ENCODE data around the gene MALT1. TPM values are rescaled to one million over a fixed set of nuclear protein-coding genes. Genes with fewer than 3 reads are reported as not detected.

MALT1 gene
- total RNA-seq, 4 donors from 2014 or later: 18.3 to 27.5 (median 22.6) TPM

GRCh38 chr18:58698701-58699193, 27.5 kb downstream of the MALT1 start:
- Histone ChIP-seq H3K36me3 (peaks cover 13 to 46% (median 29%) of the 10 kb centered on the region in 4 donors), H3K4me1 (peaks cover 0 to 8% (median 0%) of the 10 kb centered on the region in 4 donors), H3K4me3 (no peak overlapping the region), H3K27me3 (no peaks in the 10 kb centered on the region), H3K9me3 (no peaks in the 10 kb centered on the region), H3K27ac (replicated peaks in 1 of 4) (no peak overlapping the region)
- TF ChIP-seq POLR2AphosphoS5 (IDR thresholded peaks at IDR 0.05) (no peak), EP300 (IDR thresholded peaks at IDR 0.05) (no peak), CTCF (IDR thresholded peaks at IDR 0.05) (no peak), POLR2A (IDR thresholded peaks at IDR 0.05; ENCODE audit: low read depth) (no peak)
- intact Hi-C loops (cut with DNase I): no loop called here
- WGBS: 79% methylated on average over 2 of the region's 2 CpGs
- no peak for DNase-seq (ENCODE audit: extremely low spot score)

GRCh38 chr18:58699551-58699950, 28.3 kb downstream of the MALT1 start:
- no peak overlapping the region for H3K4me3 ChIP-seq
- 93% methylated on average over 1 of the region's 1 CpG for WGBS
- H3K27ac ChIP-seq (replicated peaks in 1 of 4): no peak overlapping the region
- no peak for DNase-seq (ENCODE audit: extremely low spot score)
- no peak for TF ChIP-seq POLR2AphosphoS5 (IDR thresholded peaks at IDR 0.05)
- H3K4me1 ChIP-seq: peaks cover 0 to 5% (median 0%) of the 10 kb centered on the region in 4 donors
- H3K36me3 ChIP-seq: peaks cover 13 to 50% (median 31%) of the 10 kb centered on the region in 4 donors
- H3K27me3 ChIP-seq: no peaks in the 10 kb centered on the region
- no peaks in the 10 kb centered on the region for H3K9me3 ChIP-seq
- intact Hi-C loops (cut with DNase I): no loop called here

GRCh38 chr18:58700209-58700608, 28.9 kb downstream of the MALT1 start:
- no peak for DNase-seq (ENCODE audit: extremely low spot score)
- TF ChIP-seq CTCF (IDR thresholded peaks at IDR 0.05) (no peak), POLR2A (IDR thresholded peaks at IDR 0.05; ENCODE audit: low read depth) (no peak), POLR2AphosphoS5 (IDR thresholded peaks at IDR 0.05) (no peak), EP300 (IDR thresholded peaks at IDR 0.05) (no peak)
- Histone ChIP-seq H3K36me3 (peaks cover 13 to 56% (median 33%) of the 10 kb centered on the region in 4 donors), H3K27ac (replicated peaks in 1 of 4) (no peak overlapping the region), H3K4me1 (peaks cover 0 to 3% (median 0%) of the 10 kb centered on the region in 4 donors), H3K27me3 (no peaks in the 10 kb centered on the region), H3K4me3 (no peak overlapping the region), H3K9me3 (no peaks in the 10 kb centered on the region)
- WGBS: 91% methylated on average over 4 of the region's 4 CpGs
- intact Hi-C loops (cut with DNase I): no loop called here

- no peak for DNase-seq (ENCODE audit: extremely low spot score)
- TF ChIP-seq EP300 (IDR thresholded peaks at IDR 0.05) (no peak), CTCF (IDR thresholded peaks at IDR 0.05) (no peak), POLR2AphosphoS5 (IDR thresholded peaks at IDR 0.05) (no peak), POLR2A (IDR thresholded peaks at IDR 0.05; ENCODE audit: low read depth) (no peak)
- Histone ChIP-seq H3K4me3 (no peak overlapping the region), H3K9me3 (no peaks in the 10 kb centered on the region), H3K4me1 (peaks cover 0 to 6% (median 3%) of the 10 kb centered on the region in 4 donors), H3K36me3 (peaks cover 0 to 18% (median 10%) of the 10 kb centered on the region in 4 donors), H3K27me3 (no peaks in the 10 kb centered on the region), H3K27ac (replicated peaks in 1 of 4) (no peak overlapping the region)
- intact Hi-C loops (cut with DNase I): no loop called here
Observed at GRCh38 chr18:58712930-58713329, 41.7 kb downstream of the MALT1 start.

- no peak overlapping the region for H3K27ac ChIP-seq (replicated peaks in 1 of 4)
- H3K9me3 ChIP-seq: no peaks in the 10 kb centered on the region
- H3K4me1 ChIP-seq: peaks cover 0 to 6% (median 3%) of the 10 kb centered on the region in 4 donors
- DNase-seq (ENCODE audit: extremely low spot score): no peak
- intact Hi-C loops (cut with DNase I): no loop called here
- 94% methylated on average over 3 of the region's 3 CpGs for WGBS
- H3K4me3 ChIP-seq: no peak overlapping the region
- no peaks in the 10 kb centered on the region for H3K27me3 ChIP-seq
- TF ChIP-seq POLR2A (IDR thresholded peaks at IDR 0.05; ENCODE audit: low read depth) (no peak), POLR2AphosphoS5 (IDR thresholded peaks at IDR 0.05) (no peak), CTCF (IDR thresholded peaks at IDR 0.05) (no peak), EP300 (IDR thresholded peaks at IDR 0.05) (no peak)
- H3K36me3 ChIP-seq: peaks cover 0 to 27% (median 9%) of the 10 kb centered on the region in 4 donors
Observed at GRCh38 chr18:58714259-58714658, 43.0 kb downstream of the MALT1 start.

All from esophagus muscularis mucosa (tissue), 4 donors.